Activated CD4-positive, alpha-beta T cell treated with anti-CD3 and anti-CD28 coated beads for 36 hours (primary cell): ENCODE data around the gene DIPK1A. TPM values are rescaled to one million over a fixed set of nuclear protein-coding genes. Genes with fewer than 3 reads are reported as not detected.

Experiments
- ATAC-seq: fragments of 200-7000 bp; cut with Tn5 transposase; one replicate; pipeline ENCODE4 v1.10.0; 2021; ENCODE audit warnings: mild to moderate bottlenecking, moderate library complexity
- CTCF ChIA-PET: fragments of 350-600 bp; sonication (Branson Sonifier 250); formaldehyde crosslinking; loops from one replicate; lab custom pipeline; 2021; ENCODE audit warnings: antibody characterized with exemption; lab: Charles Lee
- POLR2A ChIA-PET: fragments of 350-600 bp; sonication (Branson Sonifier 250); formaldehyde crosslinking; loops from one replicate; lab custom pipeline; 2021; ENCODE audit warnings: antibody characterized with exemption, inconsistent platforms; lab: Charles Lee
- DNase-seq: peaks from one replicate; pipeline ENCODE4 v3.0.0-alpha.2; 2020
- H3K27ac Mint-ChIP-seq: one replicate; pipeline ENCODE4 v1.8.0; 2021; ENCODE audit warnings: mixed read lengths
- H3K27me3 Mint-ChIP-seq: one replicate; pipeline ENCODE4 v1.8.0; 2021; ENCODE audit warnings: mixed read lengths
- H3K36me3 Mint-ChIP-seq: one replicate; pipeline ENCODE4 v1.8.0; 2021; ENCODE audit warnings: low read depth, mixed read lengths
- H3K4me1 Mint-ChIP-seq: one replicate; pipeline ENCODE4 v1.8.0; 2021; ENCODE audit warnings: mixed read lengths
- H3K4me3 Mint-ChIP-seq: one replicate; pipeline ENCODE4 v1.8.0; 2021; ENCODE audit warnings: mild to moderate bottlenecking, moderate library complexity, mixed read lengths
- H3K9me3 Mint-ChIP-seq: one replicate; pipeline ENCODE4 v1.8.0; 2021; ENCODE audit warnings: low read depth, mixed read lengths
- intact Hi-C, 2 experiments: fragments of 100-400 bp; cut with DNase I in 1 of 2; cut with micrococcal nuclease in 1 of 2; formaldehyde crosslinking; loops; one replicate each; pipeline versions ENCODE4 v1.14.2 to v1.15.1; 2022 to 2024; cut with DNase I, micrococcal nuclease
- total RNA-seq, 2 experiments: library from RNA; stranded (reverse); gene quantifications; one replicate each; pipeline ENCODE4 v1.2.3, GENCODE V29; 2021

DIPK1A gene
- total RNA-seq, 2 experiments from 2014 or later = 6.1 to 6.5 TPM

- Mint-ChIP-seq H3K4me3 (no peak overlapping the region), H3K27ac (no peak overlapping the region), H3K4me1 (peaks cover 31% of the 10 kb centered on the region), H3K36me3 (no peaks in the 10 kb centered on the region), H3K27me3 (no peaks in the 10 kb centered on the region), H3K9me3 (no peaks in the 10 kb centered on the region)
- CTCF ChIA-PET = interaction anchor here (0.6 to 6.3 kb wide), 23 partner anchors 8 to 137 kb away, joined by 3 to 109 read pairs (median 5); partner anchors contain the start of gene RPL5
- intact Hi-C loops = loop anchor here (1.0 to 10.0 kb wide), 5 partner anchors 13 to 1084 kb away; partner anchors contain the start of gene TGFBR3 (in 1 of the 2)
- peak; percentile 70 for ATAC-seq
- POLR2A ChIA-PET = no interaction called here
- peak; percentile 32 for DNase-seq
Measured at GRCh38 chr1:92968138-92969032, 7.1 kb upstream of the DIPK1A start.

- POLR2A ChIA-PET = no interaction called here
- Mint-ChIP-seq H3K36me3 (peaks cover under 1% of the 10 kb centered on the region), H3K27ac (no peak overlapping the region), H3K4me1 (peaks cover 20% of the 10 kb centered on the region), H3K27me3 (no peaks in the 10 kb centered on the region), H3K4me3 (no peak overlapping the region), H3K9me3 (no peaks in the 10 kb centered on the region)
- intact Hi-C loops = loop anchor here (5.0 to 10.0 kb wide), 7 partner anchors 88 to 1080 kb away; partner anchors contain the start of genes CCDC18 (in 1 of the 2), DR1 (in 1 of the 2), GFI1 (in 1 of the 2) and TGFBR3 (in 1 of the 2)
- CTCF ChIA-PET = interaction anchor here (0.6 to 10.7 kb wide), 3 partner anchors 26 to 109 kb away, joined by 3 to 156 read pairs (median 130); no protein-coding TSS in a partner anchor
- ATAC-seq (no peak), DNase-seq (peak; percentile 29)
Measured at GRCh38 chr1:92964998-92965397, 3.7 kb upstream of the DIPK1A start.

GRCh38 chr1:92964316-92964715 is 3.1 kb upstream of the DIPK1A start:
- H3K9me3 Mint-ChIP-seq = no peaks in the 10 kb centered on the region
- POLR2A ChIA-PET = interaction anchor here (1.5 kb wide), 1 partner anchor 17 kb away, joined by 6 read pairs; no protein-coding TSS in a partner anchor
- intact Hi-C loops = loop anchor here (5.0 to 10.0 kb wide), 7 partner anchors 87 to 1080 kb away; partner anchors contain the start of genes CCDC18 (in 1 of the 2), DR1 (in 1 of the 2), GFI1 (in 1 of the 2) and TGFBR3 (in 1 of the 2)
- no peak for ATAC-seq
- H3K27ac Mint-ChIP-seq = no peak overlapping the region
- no peaks in the 10 kb centered on the region for H3K27me3 Mint-ChIP-seq
- peaks cover 19% of the 10 kb centered on the region for H3K4me1 Mint-ChIP-seq
- peaks cover 1% of the 10 kb centered on the region for H3K36me3 Mint-ChIP-seq
- H3K4me3 Mint-ChIP-seq = no peak overlapping the region
- DNase-seq = no peak
- CTCF ChIA-PET = interaction anchor here (2.9 to 10.7 kb wide), 4 partner anchors 10 to 108 kb away, joined by 27 to 156 read pairs (median 82); no protein-coding TSS in a partner anchor

GRCh38 chr1:92961896-92962752 is 862 bp upstream of the DIPK1A start:
- DNase-seq = peak; percentile 80
- peaks cover 6% of the 10 kb centered on the region for H3K36me3 Mint-ChIP-seq
- H3K27ac Mint-ChIP-seq = peak overlapping the region; percentile 93
- intact Hi-C loops = loop anchor here (1.0 to 10.0 kb wide), 16 partner anchors 19 to 1077 kb away; partner anchors contain the start of genes CCDC18 (in 2 of the 2), DR1 (in 2 of the 2), MTF2 (in 2 of the 2) and TMED5 (in 2 of the 2)
- ChIA-PET POLR2A (interaction anchor here (0.7 to 2.4 kb wide), 10 partner anchors 14 to 744 kb away, joined by 3 to 16 read pairs (median 4); partner anchors contain the start of genes MTF2 and RPL5), CTCF (interaction anchor here (0.6 to 10.7 kb wide), 22 partner anchors 8 to 376 kb away, joined by 3 to 156 read pairs (median 5); partner anchors contain the start of genes MTF2 and RPL5)
- no peaks in the 10 kb centered on the region for H3K27me3 Mint-ChIP-seq
- H3K4me3 Mint-ChIP-seq = no peak overlapping the region
- H3K9me3 Mint-ChIP-seq = no peaks in the 10 kb centered on the region
- peaks cover 25% of the 10 kb centered on the region for H3K4me1 Mint-ChIP-seq
- ATAC-seq = peak; percentile 75

GRCh38 chr1:92960395-92961130 is 699 bp downstream of the DIPK1A start:
- DNase-seq = peak; percentile 78
- Mint-ChIP-seq H3K4me1 (peaks cover 36% of the 10 kb centered on the region), H3K27me3 (no peaks in the 10 kb centered on the region), H3K9me3 (no peaks in the 10 kb centered on the region), H3K36me3 (peaks cover 6% of the 10 kb centered on the region), H3K4me3 (peak overlapping the region; percentile 94), H3K27ac (peak overlapping the region; percentile 95)
- ATAC-seq = peak; percentile 62
- intact Hi-C loops = loop anchor here (1.0 to 10.0 kb wide), 17 partner anchors 31 to 1076 kb away; partner anchors contain the start of genes CCDC18 (in 2 of the 2), DR1 (in 2 of the 2), MTF2 (in 2 of the 2) and RPL5 (in 2 of the 2)
- CTCF ChIA-PET = interaction anchor here (0.5 to 10.7 kb wide), 27 partner anchors 10 to 538 kb away, joined by 3 to 156 read pairs (median 5); no protein-coding TSS in a partner anchor
- POLR2A ChIA-PET = interaction anchor here (0.6 to 2.4 kb wide), 3 partner anchors 21 to 129 kb away, joined by 3 to 12 read pairs (median 5); no protein-coding TSS in a partner anchor

- H3K4me3 Mint-ChIP-seq = no peak overlapping the region
- DNase-seq (no peak), ATAC-seq (no peak)
- peaks cover 6% of the 10 kb centered on the region for H3K36me3 Mint-ChIP-seq
- no peaks in the 10 kb centered on the region for H3K27me3 Mint-ChIP-seq
- peaks cover 53% of the 10 kb centered on the region for H3K4me1 Mint-ChIP-seq
- intact Hi-C loops = no loop called here
- H3K9me3 Mint-ChIP-seq = no peaks in the 10 kb centered on the region
- ChIA-PET POLR2A (no interaction called here), CTCF (interaction anchor here (0.9 to 10.7 kb wide), 9 partner anchors 9 to 126 kb away, joined by 3 to 156 read pairs (median 3); no protein-coding TSS in a partner anchor)
- H3K27ac Mint-ChIP-seq = peak overlapping the region; percentile 45
Measured at GRCh38 chr1:92958203-92958970, 2.9 kb downstream of the DIPK1A start.

GRCh38 chr1:92957030-92957734 is 4.1 kb downstream of the DIPK1A start:
- ChIA-PET POLR2A (no interaction called here), CTCF (interaction anchor here (0.9 to 10.7 kb wide), 10 partner anchors 8 to 125 kb away, joined by 3 to 156 read pairs (median 4); no protein-coding TSS in a partner anchor)
- Mint-ChIP-seq H3K9me3 (no peaks in the 10 kb centered on the region), H3K4me1 (peaks cover 62% of the 10 kb centered on the region), H3K27me3 (no peaks in the 10 kb centered on the region), H3K36me3 (peaks cover 6% of the 10 kb centered on the region), H3K27ac (peak overlapping the region; percentile 69), H3K4me3 (peak overlapping the region; percentile 29)
- DNase-seq (no peak), ATAC-seq (peak; percentile 3)
- intact Hi-C loops = no loop called here

GRCh38 chr1:92956254-92957029 is 4.8 kb downstream of the DIPK1A start:
- Mint-ChIP-seq H3K27ac (peak overlapping the region; percentile 69), H3K4me1 (peaks cover 62% of the 10 kb centered on the region), H3K9me3 (no peaks in the 10 kb centered on the region), H3K27me3 (no peaks in the 10 kb centered on the region), H3K4me3 (peak overlapping the region; percentile 29), H3K36me3 (peaks cover 6% of the 10 kb centered on the region)
- POLR2A ChIA-PET = no interaction called here
- intact Hi-C loops = no loop called here
- DNase-seq (no peak), ATAC-seq (peak; percentile 4)
- CTCF ChIA-PET = interaction anchor here (0.6 to 10.7 kb wide), 9 partner anchors 11 to 784 kb away, joined by 3 to 156 read pairs (median 4); no protein-coding TSS in a partner anchor
